Nephron (organoid): ENCODE results near the gene VPS11.

ENCODE experiments used
- H3K27ac Mint-ChIP-seq, 3 experiments: 2 replicates each; pipeline ENCODE4 v1.8.0; 2020; ENCODE audit warnings: mixed read lengths in 3 of 3, mild to moderate bottlenecking in 2 of 3, moderate library complexity in 1 of 3
- H3K27me3 Mint-ChIP-seq: 2 replicates; pipeline ENCODE4 v1.8.0; 2021; ENCODE audit warnings: low read depth, mild to moderate bottlenecking, moderate library complexity, mixed read lengths
- H3K36me3 Mint-ChIP-seq: 2 replicates; pipeline ENCODE4 v1.8.0; 2020; ENCODE audit warnings: low read depth, mixed read lengths
- H3K4me1 Mint-ChIP-seq: 2 replicates; pipeline ENCODE4 v1.8.0; 2020; ENCODE audit warnings: mixed read lengths
- H3K4me3 Mint-ChIP-seq, 3 experiments: 2 replicates each; pipeline ENCODE4 v1.8.0; 2020; ENCODE audit warnings: mild to moderate bottlenecking in 3 of 3, mixed read lengths in 3 of 3, moderate library complexity in 2 of 3
- H3K9me3 Mint-ChIP-seq: 2 replicates; pipeline ENCODE4 v1.8.0; 2020; ENCODE audit warnings: mixed read lengths
- CTCF ChIP-seq, 3 experiments: fragments of 200-600 bp; sonication (generic); IDR thresholded peaks; one replicate each; pipeline ENCODE4 v1.5.0; 2021; ENCODE audit warnings: antibody characterized with exemption in 3 of 3; ENCODE audit not compliant: unreplicated experiment in 3 of 3

The VPS11 gene

GRCh38 chr11:119118946-119119345 is 51.3 kb downstream of the VPS11 start:
- Mint-ChIP-seq H3K27me3 (no peaks in the 10 kb centered on the region), H3K4me3 (no peak overlapping the region)
- no peak for TF ChIP-seq CTCF (IDR thresholded peaks at IDR 0.05; ENCODE audit: unreplicated experiment in 3 of 3)

GRCh38 chr11:119120639-119121007 is 53.0 kb downstream of the VPS11 start:
- TF ChIP-seq CTCF (IDR thresholded peaks at IDR 0.05; ENCODE audit: unreplicated experiment in 3 of 3), result no peak
- Mint-ChIP-seq H3K4me1 (peaks cover 19% of the 10 kb centered on the region), H3K4me3 (peak overlapping the region; percentile 90 to 96 (median 94)), H3K36me3 (peaks cover 16% of the 10 kb centered on the region), H3K9me3 (no peaks in the 10 kb centered on the region), H3K27ac (peak overlapping the region; percentile 94 to 98 (median 97)), H3K27me3 (no peaks in the 10 kb centered on the region)

More at GRCh38 chr11:119118946-119119345, 51.3 kb downstream of the VPS11 start:
- Mint-ChIP-seq H3K9me3 (no peaks in the 10 kb centered on the region), H3K27ac (no peak overlapping the region), H3K36me3 (peaks cover 18% of the 10 kb centered on the region), H3K4me1 (peaks cover 19% of the 10 kb centered on the region)

GRCh38 chr11:119121008-119121810 is 53.6 kb downstream of the VPS11 start, which contains the start of gene HINFP:
Gene HINFP, plus strand, starts transcription at chr11:119121580. Its CDS starts 5,365 bp downstream, at chr11:119126945.
- no peaks in the 10 kb centered on the region for H3K27me3 Mint-ChIP-seq
- H3K4me1 Mint-ChIP-seq, result peaks cover 19% of the 10 kb centered on the region
- peaks cover 13% of the 10 kb centered on the region for H3K36me3 Mint-ChIP-seq
- peak within 1 kb of the TSS; percentile 94 to 98 (median 97) for H3K27ac Mint-ChIP-seq
- no peaks in the 10 kb centered on the region for H3K9me3 Mint-ChIP-seq
- H3K4me3 Mint-ChIP-seq, result peak within 1 kb of the TSS; percentile 90 to 96 (median 94)
- TF ChIP-seq CTCF (IDR thresholded peaks at IDR 0.05; ENCODE audit: unreplicated experiment in 3 of 3), result no peak

GRCh38 chr11:119121811-119122124 is 54.1 kb downstream of the VPS11 start:
- TF ChIP-seq CTCF (IDR thresholded peaks at IDR 0.05; ENCODE audit: unreplicated experiment in 3 of 3), result no peak
- no peaks in the 10 kb centered on the region for H3K27me3 Mint-ChIP-seq

GRCh38 chr11:119125821-119126220 is 58.2 kb downstream of the VPS11 start:
- H3K4me3 Mint-ChIP-seq, result no peak overlapping the region
- no peak overlapping the region for H3K27ac Mint-ChIP-seq
- H3K4me1 Mint-ChIP-seq, result peaks cover 11% of the 10 kb centered on the region
- H3K9me3 Mint-ChIP-seq, result no peaks in the 10 kb centered on the region
- peaks cover 36% of the 10 kb centered on the region for H3K36me3 Mint-ChIP-seq
- H3K27me3 Mint-ChIP-seq, result no peaks in the 10 kb centered on the region
- no peak for TF ChIP-seq CTCF (IDR thresholded peaks at IDR 0.05; ENCODE audit: unreplicated experiment in 3 of 3)

More at GRCh38 chr11:119121811-119122124, 54.1 kb downstream of the VPS11 start:
- Mint-ChIP-seq H3K4me1 (peaks cover 19% of the 10 kb centered on the region), H3K4me3 (peak overlapping the region; percentile 90 to 96 (median 94)), H3K27ac (peak overlapping the region; percentile 94 to 98 (median 97)), H3K9me3 (no peaks in the 10 kb centered on the region), H3K36me3 (peaks cover 14% of the 10 kb centered on the region)
